Loucy (cell line): ENCODE results near the gene DLGAP4.

Experiments
- EZH2phosphoT487 ChIP-seq: fragments of 200-600 bp; IDR thresholded peaks from 2 replicates; pipeline ENCODE4 v1.6.1; 2018; ENCODE audit warnings: antibody characterized with exemption, mild to moderate bottlenecking, moderate library complexity, borderline replicate concordance
- TF ChIP-seq, protein P1 (sequence below): fragments of 200-600 bp; sonication (generic); conservative IDR thresholded peaks from 2 replicates; pipeline ENCODE4 v1.5.1; 2014; ENCODE audit warnings: mild to moderate bottlenecking, antibody characterized with exemption, low read length

DNA sequence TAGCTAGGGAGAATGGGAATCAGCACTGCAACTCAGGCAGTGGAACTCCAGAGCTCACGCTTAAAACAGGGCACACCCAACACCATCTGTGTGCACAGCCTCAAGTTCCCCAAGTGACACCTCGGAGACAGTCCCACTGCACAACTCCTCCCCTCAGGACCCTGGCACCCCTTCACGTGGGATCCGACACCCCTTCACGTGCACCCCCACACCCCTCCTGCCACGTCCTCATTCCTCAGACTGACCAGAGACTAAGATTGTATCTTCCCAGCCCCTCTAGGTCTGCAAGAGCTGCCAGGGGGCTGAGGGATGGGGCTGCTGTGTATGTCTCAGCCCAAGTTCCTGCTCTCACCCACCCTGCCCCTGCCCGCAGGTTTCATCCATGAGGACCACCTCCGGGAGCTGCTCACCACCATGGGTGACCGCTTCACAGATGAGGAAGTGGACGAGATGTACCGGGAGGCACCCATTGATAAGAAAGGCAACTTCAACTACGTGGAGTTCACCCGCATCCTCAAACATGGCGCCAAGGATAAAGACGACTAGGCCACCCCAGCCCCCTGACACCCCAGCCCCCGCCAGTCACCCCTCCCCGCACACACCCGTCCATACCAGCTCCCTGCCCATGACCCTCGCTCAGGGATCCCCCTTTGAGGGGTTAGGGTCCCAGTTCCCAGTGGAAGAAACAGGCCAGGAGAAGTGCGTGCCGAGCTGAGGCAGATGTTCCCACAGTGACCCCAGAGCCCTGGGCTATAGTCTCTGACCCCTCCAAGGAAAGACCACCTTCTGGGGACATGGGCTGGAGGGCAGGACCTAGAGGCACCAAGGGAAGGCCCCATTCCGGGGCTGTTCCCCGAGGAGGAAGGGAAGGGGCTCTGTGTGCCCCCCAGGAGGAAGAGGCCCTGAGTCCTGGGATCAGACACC is 242.8 kb downstream of the DLGAP4 start:
- TF ChIP-seq, protein P1, sequence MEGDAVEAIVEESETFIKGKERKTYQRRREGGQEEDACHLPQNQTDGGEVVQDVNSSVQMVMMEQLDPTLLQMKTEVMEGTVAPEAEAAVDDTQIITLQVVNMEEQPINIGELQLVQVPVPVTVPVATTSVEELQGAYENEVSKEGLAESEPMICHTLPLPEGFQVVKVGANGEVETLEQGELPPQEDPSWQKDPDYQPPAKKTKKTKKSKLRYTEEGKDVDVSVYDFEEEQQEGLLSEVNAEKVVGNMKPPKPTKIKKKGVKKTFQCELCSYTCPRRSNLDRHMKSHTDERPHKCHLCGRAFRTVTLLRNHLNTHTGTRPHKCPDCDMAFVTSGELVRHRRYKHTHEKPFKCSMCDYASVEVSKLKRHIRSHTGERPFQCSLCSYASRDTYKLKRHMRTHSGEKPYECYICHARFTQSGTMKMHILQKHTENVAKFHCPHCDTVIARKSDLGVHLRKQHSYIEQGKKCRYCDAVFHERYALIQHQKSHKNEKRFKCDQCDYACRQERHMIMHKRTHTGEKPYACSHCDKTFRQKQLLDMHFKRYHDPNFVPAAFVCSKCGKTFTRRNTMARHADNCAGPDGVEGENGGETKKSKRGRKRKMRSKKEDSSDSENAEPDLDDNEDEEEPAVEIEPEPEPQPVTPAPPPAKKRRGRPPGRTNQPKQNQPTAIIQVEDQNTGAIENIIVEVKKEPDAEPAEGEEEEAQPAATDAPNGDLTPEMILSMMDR = no peak
- no peak for TF ChIP-seq EZH2phosphoT487
